GM12892 (cell line): ENCODE measurements around the gene RBM26. TPM values are rescaled to one million over a fixed set of nuclear protein-coding genes. Genes with fewer than 3 reads are reported as not detected.
A peak's percentile ranks its signal among the peaks of the same experiment; 100 is the strongest.

Source experiments
- DNase-seq: peaks from one replicate; pipeline ENCODE4 v3.0.0; 2011; ENCODE audit not compliant: insufficient read length
- FAIRE-seq: peaks from 2 replicates; lab custom pipeline; 2011; peaks lifted over from hg19 to GRCh38; lab: Jason Lieb, UNC
- POLR2A ChIP-seq: IDR thresholded peaks from 2 replicates; pipeline ENCODE4 v1.6.1; 2011; ENCODE audit warnings: low read depth, low read length, control low read depth
- POLR2AphosphoS5 ChIP-seq: IDR thresholded peaks from 2 replicates; pipeline ENCODE4 v1.6.1; 2011; ENCODE audit warnings: low read depth, low read length, control low read depth
- TAF1 ChIP-seq: IDR thresholded peaks from 2 replicates; pipeline ENCODE4 v1.6.1; 2011; ENCODE audit warnings: low read depth, mild to moderate bottlenecking, control low read depth, low read length, borderline replicate concordance
- polyA plus RNA-seq: library from polyadenylated mRNA; unstranded; fragments of >200 nt; gene quantifications from one replicate; pipeline ENCODE4 v1.2.1, GENCODE V29; 2012; ENCODE audit warnings: missing spikeins, inconsistent platforms; ENCODE audit not compliant: missing spikeins

Gene RBM26, protein sequence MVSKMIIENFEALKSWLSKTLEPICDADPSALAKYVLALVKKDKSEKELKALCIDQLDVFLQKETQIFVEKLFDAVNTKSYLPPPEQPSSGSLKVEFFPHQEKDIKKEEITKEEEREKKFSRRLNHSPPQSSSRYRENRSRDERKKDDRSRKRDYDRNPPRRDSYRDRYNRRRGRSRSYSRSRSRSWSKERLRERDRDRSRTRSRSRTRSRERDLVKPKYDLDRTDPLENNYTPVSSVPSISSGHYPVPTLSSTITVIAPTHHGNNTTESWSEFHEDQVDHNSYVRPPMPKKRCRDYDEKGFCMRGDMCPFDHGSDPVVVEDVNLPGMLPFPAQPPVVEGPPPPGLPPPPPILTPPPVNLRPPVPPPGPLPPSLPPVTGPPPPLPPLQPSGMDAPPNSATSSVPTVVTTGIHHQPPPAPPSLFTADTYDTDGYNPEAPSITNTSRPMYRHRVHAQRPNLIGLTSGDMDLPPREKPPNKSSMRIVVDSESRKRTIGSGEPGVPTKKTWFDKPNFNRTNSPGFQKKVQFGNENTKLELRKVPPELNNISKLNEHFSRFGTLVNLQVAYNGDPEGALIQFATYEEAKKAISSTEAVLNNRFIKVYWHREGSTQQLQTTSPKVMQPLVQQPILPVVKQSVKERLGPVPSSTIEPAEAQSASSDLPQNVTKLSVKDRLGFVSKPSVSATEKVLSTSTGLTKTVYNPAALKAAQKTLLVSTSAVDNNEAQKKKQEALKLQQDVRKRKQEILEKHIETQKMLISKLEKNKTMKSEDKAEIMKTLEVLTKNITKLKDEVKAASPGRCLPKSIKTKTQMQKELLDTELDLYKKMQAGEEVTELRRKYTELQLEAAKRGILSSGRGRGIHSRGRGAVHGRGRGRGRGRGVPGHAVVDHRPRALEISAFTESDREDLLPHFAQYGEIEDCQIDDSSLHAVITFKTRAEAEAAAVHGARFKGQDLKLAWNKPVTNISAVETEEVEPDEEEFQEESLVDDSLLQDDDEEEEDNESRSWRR
- polyA plus RNA-seq = 34.9 TPM

DNA sequence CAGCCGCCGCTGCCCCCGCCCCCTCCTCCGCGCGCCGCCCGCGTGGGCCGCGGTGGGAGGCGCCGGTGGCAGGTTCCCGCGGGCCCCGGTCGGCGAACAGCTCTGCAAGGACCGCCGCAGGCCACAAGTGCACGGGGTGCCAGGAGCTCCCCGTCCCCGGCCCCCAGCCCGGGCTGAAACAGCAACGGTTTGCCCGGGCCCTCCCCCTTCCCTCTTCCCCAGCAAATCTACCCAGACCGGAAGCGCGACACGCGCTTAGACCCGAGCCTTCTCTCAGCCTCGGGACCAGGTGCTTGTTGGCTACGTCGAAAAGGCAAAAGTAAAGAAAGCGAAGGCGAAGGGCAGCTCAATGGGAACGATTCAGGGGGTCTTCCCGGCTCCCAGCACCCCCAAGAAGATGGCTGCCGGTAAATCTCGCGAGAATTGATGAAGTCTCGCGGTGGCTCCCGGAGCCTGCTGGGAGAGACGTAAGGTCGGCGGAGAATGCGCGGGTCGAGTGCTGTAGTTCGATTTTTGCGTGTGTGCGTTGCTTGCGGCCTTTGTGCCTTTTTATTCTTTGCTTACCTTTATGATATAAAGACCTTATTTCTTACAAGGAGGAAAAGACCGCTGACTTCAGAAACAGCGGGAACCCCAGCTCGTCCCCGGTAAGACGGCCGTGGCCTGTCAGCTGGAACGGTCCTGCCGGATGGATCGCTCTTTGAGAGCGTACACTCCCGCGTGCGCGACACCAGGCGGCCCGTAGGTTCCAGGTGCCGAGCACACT lies at the start of gene RBM26:
Gene RBM26 (minus strand): TSS at position 425 of the 766 bp plus-strand sequence. CDS start 481 bp downstream, outside the sequence.
- FAIRE-seq (peak; percentile 87), DNase-seq (peak; percentile 66)
- TF ChIP-seq TAF1 = peak; percentile 86
- peak; percentile 89 for TF ChIP-seq POLR2AphosphoS5
- TF ChIP-seq POLR2A = peak; percentile 96

DNA sequence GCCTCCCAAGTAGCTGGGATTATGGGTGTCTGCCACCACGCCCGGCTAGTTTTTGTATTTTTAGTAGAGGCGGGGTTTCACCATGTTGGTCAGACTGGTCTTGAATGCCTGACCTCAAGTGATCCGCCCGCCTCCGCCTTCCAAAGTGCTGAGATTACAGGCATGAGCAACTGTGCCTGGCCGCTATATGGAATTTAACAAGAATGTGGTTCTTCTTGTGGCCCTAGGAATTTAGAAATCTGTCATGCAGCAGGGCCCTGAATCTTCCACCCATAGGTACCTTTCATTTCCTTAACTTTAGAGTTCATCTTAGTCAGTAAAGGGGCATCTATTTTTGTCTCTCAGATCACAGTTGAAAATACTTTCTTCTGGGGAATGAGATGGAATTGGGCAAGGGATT lies 49.3 kb upstream of the RBM26 start:
- DNase-seq (no peak), FAIRE-seq (no peak)
- no peak for TF ChIP-seq POLR2AphosphoS5
- no peak for TF ChIP-seq POLR2A
- no peak for TF ChIP-seq TAF1

DNA sequence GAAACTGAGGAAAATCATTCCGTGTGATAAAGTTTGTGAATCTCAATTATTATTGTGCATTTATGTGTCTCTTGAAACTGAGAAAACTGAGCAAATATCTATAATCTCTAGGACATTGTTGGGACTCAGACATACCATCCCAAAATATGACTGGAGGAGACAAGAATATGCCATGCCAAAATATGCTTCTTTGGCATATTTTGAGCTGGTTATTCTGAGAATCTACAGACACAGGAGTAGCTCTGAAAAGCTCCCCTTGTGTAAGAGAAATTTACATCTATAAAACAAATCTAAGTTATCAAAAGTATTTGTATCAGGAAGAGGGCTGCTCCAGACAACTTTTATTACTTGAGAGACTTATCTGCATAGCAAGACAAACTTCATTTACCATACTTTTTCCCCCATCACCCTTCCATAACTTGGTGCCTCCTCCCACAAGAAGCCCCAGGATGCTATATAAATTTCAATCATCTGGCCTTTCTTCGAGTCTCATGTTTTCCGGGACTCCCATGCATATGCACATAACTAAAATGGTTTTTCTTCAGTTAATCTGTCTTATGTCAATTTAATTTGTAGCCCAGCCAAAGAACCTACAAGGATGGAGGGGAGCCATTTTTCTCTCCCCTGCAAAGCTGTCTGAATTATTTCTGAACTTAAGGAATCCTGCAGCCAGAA lies 46.3 kb upstream of the RBM26 start:
- peak; percentile 38 for FAIRE-seq
- DNase-seq = no peak
- TF ChIP-seq POLR2AphosphoS5 (no peak), POLR2A (no peak), TAF1 (no peak)

DNA sequence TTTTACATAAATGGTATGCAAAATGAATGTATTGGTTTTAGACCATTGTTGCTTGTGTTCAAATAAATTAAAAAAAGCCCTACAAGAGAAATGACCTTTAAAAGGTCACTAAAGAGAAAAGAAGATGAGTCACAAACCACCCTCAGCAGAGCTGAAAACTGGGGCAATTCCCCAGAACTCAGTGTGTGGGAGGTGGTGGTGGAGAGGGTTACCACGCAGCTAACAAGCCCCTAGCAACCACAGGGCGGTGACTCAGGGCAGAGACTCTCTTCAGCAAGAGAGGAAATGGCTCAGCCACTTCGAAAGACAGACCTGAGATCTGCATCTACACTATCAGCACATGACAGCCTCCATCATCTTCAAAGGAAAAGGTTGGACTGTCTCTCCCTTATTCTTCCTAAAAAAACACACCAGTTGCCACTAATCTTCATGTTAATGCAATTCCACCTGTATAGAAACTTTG lies 45.5 kb upstream of the RBM26 start:
- FAIRE-seq = peak; percentile 97

DNA sequence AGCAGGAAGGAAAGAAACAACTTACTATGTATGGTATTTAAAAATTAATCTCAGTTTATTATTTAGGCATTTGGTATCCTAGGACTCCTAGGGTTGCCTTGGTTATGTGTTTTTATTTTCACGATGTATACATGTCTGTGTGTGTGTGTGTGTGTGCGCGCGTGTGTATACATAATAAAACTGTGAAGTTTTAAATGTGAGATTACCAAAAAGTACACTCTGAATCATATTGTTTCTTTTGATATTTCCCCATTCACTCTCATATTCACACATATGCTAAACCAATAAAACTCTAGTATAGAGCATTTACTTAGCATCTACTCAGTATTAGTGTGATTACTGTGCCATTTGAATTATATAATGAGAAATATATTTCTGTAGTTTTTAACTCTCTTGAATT lies 44.1 kb upstream of the RBM26 start:
- no peak for TF ChIP-seq POLR2A
- TF ChIP-seq TAF1 = no peak
- DNase-seq (no peak), FAIRE-seq (no peak)

More for the DNA sequence above, 45.5 kb upstream of the RBM26 start:
- peak; percentile 31 for DNase-seq
- no peak for TF ChIP-seq POLR2AphosphoS5
- no peak for TF ChIP-seq POLR2A
- TF ChIP-seq TAF1 = no peak

DNA sequence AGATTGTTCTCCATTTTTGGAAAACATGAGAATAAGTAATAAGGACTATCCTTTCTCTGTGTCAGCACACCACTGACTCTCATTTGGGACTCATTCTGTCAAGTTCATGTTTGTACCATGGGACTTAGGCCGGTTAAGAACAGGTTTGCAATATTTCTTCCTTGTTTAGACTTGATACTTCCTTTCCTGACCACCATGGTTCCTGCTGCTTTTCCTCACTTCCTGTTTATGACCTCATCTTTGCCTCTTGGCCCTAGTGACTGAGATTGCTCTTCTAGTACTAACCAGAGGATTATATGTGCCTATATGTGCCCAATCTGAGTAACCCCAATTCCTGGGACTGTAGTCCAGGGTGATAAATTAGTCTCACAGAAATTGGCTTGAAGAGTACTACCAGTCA lies 42.4 kb upstream of the RBM26 start:
- DNase-seq = no peak
- FAIRE-seq = peak; percentile 87
- TF ChIP-seq POLR2A (no peak), TAF1 (no peak), POLR2AphosphoS5 (no peak)

DNA sequence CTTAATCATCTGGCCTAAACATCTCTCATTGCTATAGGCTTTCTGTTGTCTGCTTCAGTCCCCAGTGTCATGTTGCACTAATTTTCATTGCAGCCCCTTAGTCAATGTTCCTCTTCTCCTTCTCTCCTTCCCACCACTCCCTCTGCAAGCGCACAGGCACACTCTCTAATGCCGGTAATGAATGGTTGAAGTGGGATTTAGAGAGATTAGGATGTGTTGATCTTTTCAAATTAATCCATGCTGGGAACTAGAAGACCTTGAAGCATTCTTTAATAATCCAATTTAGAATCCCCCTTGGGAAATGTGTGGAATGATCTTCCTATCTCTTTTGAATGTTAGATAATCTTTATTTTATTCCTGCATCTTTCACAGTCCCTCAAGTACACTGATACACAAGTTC lies 41.7 kb upstream of the RBM26 start:
- TF ChIP-seq TAF1 (no peak), POLR2AphosphoS5 (no peak), POLR2A (no peak)
- no peak for DNase-seq
- FAIRE-seq = no peak

DNA sequence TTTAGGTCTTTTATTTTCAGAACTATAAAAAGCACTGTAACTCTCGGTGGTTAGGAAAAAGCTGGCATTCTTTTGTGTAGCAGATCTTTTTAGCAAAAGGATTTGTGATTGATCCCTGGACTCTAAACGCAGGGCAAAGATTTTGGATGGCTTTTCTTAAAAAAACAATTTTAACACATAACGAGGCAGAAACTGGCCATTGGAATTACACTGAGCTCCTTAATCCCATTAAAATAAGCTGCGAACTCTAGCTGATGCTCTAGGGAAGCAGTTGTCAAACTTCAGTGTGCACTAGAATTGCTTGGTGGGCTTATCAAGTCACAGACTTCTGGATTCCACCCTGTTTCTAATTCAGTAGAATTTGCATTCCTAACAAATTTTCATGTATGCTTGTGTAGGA lies 41.1 kb upstream of the RBM26 start:
- no peak for FAIRE-seq
- DNase-seq = no peak
- TF ChIP-seq POLR2A (no peak), TAF1 (no peak), POLR2AphosphoS5 (no peak)

DNA sequence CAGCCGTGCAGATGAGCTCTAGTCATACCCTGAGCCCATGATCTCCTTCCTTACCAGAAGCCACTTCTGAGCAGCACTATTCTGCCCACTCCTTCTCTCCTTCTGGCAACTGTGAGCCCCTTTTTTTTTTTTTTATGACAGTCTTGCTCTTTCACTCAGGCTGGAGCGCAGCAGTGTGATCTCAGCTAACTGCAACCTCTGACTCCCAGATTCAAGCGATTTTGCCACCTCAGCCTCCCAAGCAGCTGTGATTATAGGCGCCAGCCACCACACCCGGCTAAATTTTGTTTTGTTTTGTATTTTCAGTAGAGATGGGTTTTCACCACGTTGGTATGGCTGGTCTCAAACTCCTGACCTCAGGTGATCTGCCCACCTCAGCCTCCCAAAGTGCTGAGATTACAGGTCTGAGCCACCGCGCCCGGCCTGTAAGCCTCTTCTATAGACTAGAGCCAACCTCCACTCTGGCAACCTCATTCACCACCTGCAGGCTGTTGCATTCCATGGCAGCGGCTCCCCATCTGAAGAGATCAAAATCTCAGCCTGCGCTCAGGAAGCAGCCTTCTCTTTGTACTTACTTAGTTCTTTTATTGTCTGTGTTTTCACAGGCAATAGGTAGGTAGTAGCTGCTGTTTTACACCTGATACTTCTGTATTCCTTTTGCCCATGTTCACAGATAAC lies 40.1 kb upstream of the RBM26 start:
- DNase-seq = no peak
- no peak for FAIRE-seq
- TF ChIP-seq POLR2A = no peak
- no peak for TF ChIP-seq TAF1
- no peak for TF ChIP-seq POLR2AphosphoS5
